GM21515 (cell line): ENCODE data around the gene C1QTNF4.
"Not testable (repeated sequence)": the region's sequence is repeated elsewhere in the genome, so short reads cannot be mapped to it uniquely, and the experiment has no call there.

ENCODE experiments used
- ATAC-seq: cut with Tn5 transposase; IDR thresholded peaks from one replicate; pipeline ENCODE4 v1.9.1; 2021; ENCODE audit not compliant: unreplicated experiment

The C1QTNF4 gene

DNA sequence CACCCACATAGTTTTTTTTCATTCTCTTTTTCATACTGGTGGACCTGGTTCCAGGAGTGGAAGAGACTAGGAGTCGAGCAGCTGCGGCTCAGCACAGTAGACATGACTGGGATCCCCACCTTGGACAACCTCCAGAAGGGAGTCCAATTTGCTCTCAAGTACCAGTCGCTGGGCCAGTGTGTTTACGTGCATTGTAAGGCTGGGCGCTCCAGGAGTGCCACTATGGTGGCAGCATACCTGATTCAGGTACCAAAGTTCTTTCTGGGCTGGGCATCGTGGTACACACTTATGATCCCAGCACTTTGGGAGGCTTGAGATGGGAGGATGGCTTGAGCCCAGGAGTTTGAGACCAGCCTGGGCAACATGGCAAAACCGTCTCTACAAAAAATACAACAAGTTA, 24.6 kb downstream of the C1QTNF4 start:
- no peak for ATAC-seq

DNA sequence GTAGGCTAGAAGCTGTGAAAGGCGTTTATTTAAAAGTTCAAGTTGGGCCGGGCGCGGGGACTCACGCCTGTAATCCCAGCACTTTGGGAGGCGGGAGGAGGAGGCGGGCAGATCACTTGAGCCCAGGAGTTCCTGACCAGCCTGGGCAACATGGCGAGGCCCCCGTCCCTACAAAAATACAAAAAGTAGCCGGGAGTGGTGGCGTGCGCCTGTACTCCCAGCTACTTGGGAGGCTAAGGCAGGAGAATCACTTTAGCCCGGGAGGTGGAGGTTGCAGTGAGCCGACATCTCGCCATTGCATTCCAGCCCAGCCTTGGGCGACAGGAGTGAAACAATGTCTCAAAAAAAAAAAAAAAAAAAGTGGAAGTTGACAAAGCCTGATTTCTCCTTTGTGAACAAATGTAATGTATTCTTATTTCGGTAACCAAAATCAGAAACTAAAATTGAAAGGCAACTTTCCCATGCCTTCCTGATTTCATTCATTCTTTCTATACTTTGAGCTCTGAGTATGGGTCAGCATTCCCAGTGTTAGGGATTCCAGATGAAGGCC, 28.0 kb downstream of the C1QTNF4 start:
- ATAC-seq = no peak

DNA sequence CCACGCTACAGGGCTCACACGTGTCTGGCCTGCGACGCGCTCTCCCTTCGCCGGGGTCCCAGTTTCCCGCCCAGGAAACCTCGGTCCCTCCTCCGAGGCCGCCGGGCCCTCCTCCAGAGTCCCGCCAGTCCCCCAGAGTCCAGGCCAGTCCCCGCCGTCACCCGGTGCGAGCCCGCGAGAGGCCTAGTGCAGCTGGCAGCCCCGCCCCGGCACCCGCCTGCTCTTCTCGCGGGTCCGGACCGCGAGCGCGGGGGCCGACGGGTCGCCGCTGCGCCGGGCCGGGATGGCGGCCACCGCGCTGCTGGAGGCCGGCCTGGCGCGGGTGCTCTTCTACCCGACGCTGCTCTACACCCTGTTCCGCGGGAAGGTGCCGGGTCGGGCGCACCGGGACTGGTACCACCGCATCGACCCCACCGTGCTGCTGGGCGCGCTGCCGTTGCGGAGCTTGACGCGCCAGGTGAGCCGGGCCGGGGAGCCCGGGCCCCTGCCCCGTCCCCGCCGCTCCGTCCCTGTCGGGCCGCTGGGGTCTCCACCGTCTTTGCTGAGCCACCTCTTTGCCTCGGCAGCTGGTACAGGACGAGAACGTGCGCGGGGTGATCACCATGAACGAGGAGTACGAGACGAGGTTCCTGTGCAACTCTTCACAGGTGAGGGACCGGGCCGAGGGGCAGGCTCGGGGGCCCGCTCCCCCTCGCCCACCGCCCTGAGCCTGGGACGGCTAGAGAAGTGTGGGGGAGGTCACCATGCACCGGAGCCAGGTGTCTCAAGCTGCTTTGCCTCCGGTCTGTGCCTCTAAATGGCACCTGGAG, 28.7 kb downstream of the C1QTNF4 start, which contains the start of gene PTPMT1:
Gene PTPMT1, plus strand, starts transcription at position 260 of the 809 bp plus-strand sequence. Its CDS starts 24 bp downstream, at position 284.
- peak; percentile 82 for ATAC-seq

DNA sequence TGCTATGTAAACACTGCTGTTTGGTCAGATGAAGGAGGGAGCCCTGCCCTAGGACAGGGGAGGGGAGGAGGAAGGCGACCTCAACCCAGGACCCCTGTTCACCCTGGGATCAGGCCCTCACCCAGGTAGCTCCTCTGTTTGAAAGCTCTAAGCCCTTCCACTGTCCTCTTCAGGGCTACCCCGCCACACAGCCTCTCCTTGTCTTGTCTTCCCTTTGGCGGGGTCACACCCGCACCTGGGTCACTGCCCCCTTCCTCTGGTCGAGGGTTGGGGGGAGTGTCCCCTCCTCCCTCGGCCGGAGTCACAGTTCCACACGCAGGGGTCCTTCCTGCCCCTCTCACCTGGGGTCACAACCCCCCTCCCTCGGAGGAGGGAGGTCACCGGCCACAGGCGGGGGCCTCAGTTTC, 29.3 kb downstream of the C1QTNF4 start:
- ATAC-seq = no peak

DNA sequence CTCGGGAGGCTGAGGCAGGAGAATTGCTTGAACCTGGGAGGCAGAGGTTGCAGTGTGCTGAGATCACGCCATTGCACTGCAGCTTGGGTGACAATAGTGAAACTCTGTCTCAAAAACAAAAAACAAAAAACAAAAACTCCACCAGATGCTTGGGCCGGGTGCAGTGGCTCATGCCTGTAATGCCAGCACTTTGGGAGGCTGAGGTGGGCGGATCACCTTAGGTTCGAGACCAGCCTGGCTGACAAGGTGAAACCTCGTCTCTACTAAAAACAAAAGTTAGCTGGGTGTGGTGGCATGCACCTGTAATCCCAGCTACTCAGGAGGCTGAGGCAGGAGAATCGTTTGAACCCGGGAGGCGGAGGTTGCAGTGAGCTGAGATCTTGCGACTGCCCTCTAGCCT, 29.8 kb downstream of the C1QTNF4 start:
- not testable (repeated sequence) for ATAC-seq

DNA sequence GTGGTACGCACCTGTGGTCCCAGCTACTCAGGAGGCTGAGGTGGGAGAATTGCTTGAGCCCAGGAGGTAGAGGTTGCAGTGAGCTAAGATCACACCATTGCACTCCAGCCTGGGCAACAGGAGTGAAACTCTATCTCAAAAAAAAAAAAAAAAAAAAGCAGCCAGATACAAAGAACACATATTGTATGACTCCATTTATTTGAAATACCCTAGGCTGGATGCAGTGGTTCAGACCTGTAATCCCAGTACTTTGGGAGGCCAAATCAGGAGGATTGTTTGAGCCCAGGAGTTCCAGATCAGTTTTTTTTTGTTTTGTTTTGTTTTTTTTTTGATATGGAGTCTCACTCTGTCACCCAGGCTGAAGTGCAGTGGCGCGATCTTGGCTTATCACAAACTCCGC, 31.8 kb downstream of the C1QTNF4 start:
- not testable (repeated sequence) for ATAC-seq

DNA sequence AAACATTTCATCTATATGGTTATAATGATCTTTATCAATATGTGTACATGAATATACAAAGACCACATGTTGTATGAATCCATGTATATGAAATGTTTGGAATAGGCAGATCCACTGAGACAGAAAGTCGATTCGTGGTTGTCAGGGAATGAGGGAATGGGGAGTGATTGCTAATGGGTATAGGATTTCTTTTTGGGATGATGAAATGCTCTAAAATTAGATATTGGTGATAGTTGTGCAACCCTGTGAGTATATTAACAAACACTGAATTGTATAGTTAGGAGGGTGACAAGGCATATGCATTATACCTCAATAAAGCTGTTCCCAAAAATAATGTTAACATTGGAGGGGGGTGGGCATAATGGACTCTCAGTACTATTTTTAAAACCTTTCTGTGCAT, 33.8 kb downstream of the C1QTNF4 start:
- ATAC-seq = no peak

DNA sequence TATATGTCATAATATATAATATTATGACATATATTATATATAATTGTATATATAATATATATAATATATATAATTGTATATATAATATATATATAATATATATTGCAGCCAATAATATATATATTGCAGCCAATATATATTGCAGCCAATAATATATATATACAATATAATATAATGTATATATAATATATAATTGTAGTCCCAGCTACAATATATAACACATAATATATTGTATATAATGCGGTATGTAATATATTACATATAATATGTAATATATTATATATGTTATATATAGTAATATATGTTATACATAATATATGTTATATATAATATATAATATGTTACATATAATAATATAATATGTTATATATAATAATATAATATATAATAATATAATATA, 35.5 kb downstream of the C1QTNF4 start:
- ATAC-seq = no peak

DNA sequence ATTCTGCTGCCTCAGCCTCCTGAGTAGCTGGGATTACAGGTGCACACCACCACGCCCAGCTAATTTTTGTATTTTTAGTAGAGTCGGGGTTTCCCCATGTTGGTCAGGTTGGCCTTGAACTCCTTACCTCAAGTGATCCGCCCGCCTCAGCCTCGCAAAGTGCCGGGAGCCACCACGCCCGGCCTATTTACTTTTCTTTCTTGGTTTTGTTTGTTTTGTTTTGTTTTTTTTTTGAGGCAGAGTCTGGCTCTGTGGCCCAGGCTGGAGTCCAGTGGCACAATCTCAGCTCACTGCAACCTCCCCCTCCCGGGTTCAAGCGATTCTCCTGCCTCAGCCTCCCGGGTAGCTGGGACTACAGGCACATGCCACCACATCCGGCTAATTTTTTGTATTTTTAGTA, 37.2 kb downstream of the C1QTNF4 start:
- not testable (repeated sequence) for ATAC-seq

DNA sequence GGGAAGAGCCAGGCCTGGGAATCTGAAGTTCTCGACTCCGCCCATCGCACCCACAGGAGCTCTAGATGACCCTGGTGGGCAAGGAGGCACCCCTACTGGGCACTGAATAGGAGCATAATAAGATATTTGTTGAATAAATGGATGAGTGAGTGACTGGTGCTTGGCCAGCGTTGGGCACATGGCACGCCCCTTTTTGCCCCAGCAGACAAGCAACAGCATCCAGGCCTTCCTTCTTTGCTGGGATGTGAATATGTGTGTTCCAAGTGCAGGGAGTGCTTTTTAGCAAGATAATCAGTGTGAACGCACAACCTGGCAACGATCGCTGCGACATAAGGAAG, 40.8 kb downstream of the C1QTNF4 start:
- ATAC-seq = peak; percentile 28

DNA sequence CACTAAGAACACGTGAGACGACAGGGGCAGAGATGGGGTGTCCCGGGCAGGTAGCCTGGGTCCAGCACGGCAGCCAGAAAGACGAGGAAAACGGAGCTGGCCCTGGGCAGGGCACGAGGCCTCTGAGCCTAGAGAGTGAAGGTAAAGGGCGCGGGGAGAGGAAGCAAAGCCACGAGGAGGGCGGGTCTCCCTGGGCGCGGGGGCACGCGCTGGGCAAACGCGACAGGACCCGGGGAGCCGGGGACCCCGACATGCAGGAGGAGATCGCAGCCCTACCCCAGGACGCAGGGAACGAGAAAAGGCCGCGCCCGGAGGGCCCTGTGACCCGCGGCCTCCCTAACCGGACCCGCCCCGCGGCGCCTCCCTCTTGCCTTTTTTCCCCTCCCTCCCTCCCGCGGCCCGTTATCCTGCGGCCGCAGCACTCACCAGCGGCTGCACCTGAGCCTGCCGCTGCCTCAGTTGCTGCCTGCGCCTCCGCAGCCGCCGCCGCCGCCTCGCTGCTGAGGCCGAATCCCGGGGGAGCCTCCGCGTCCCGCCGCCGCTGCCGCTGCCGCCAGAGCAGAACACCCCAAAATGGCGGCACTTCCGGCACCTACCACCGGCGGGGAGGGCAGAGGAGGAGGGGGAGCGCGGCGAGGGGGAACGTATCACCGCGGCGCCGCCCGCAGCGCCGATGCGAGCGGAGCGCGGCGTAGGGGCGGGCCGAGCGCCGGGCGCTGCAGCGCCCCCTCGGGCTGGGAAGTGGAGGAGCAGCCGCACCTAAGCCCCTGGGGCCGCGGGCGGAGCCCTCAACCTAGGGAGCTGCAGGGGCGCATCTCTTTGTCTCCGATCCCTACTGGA, 41.4 kb downstream of the C1QTNF4 start, which contains the start of gene CELF1:
Gene CELF1, minus strand, starts transcription at position 567 of the 840 bp plus-strand sequence. CDS start 53,609 bp downstream, outside the sequence.
- peak; percentile 94 for ATAC-seq

DNA sequence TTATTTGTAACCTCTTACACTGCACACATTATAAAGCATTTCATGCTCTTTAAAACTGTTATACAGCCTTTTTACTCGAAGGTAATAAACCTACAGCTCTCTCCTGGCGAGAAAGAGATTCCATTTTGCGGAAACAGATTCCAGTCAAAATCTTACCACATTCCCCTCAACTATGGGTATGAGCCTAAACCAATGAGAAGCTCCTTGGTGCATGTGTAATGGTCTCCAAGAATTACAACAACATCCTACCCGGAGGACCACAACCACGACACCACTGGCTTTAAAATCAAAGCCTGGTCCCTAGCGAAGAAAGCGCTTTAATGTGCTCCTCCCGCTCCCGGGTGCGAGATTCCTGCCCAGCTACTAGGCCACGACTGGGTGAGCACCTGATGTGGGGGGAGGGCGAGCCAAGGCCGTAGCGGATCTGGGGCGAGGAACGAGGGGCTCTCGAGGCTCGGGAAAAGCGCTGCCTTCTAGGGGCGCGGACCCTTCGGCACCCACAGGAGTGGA, 42.1 kb downstream of the C1QTNF4 start:
- peak; percentile 3 for ATAC-seq

DNA sequence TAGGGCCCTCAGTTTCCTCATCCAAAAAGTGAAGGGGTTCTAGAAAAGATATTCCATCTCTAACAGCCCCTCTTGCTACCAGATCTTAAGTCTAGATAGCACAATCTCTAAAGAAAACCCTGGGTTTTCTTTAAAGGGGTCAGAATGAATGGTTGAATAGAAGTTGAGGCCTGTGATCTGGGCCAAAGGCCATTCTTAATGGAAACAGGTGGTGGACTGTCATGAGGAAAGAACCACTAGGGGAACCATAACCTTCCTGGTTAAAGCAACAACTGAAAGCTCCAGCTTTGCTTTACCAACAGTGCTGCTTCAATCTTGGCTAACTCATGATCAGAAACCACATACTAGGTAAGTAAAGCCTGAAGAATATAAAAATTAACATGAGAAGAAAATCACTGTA, 43.1 kb downstream of the C1QTNF4 start:
- no peak for ATAC-seq

DNA sequence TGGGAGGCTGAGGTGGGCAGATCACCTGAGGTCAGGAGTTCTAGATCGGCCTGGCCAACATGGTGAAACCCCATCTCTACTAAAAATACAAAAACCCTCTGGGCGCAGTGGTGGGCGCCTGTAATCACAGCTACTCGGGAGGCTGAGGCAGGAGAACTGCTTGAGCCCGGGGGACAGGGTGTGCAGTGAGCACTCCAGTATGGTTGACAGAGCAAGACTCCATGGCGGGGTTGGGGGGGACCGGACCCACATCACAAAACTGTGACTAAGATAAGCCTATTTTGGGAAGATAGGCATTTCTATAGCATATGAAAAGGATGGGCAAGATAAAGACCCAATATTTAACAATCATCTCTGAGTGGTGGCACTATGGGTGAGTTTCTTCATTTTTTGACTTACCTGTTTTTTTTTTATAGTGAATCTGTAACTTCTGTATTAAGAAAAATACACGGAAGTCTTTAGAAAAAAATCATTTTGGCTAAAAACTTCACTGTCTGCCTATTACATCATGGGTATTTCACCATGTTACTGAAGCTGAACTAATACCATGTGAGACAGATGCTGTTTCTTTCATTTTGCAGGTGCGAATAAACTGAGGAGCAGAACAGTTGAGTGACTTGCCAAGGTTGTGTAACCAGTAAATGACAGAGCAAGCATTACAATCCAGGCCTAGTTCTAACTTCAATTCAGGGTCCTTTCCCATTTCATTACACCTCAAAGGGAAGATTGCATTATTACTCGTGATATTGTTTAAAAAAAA, 43.7 kb downstream of the C1QTNF4 start:
- ATAC-seq = no peak

DNA sequence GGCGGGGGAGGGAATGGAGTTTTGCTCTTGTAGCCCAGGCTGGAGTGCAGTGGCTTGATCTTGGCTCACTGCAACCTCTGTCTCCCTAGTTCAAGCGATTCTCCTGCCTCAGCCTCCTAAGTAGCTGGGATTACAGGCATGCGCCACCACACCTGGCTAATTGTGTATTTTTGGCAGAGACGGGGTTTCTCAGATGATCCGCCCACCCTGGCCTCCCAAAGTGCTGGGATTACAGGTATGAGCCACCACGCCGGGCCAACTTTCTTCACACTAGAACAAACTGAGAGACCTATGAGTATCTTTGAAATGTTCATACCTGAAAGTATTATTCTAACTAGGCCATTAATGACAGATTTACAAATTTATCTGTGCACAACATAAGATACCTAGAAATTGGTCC, 47.9 kb downstream of the C1QTNF4 start:
- not testable (repeated sequence) for ATAC-seq

DNA sequence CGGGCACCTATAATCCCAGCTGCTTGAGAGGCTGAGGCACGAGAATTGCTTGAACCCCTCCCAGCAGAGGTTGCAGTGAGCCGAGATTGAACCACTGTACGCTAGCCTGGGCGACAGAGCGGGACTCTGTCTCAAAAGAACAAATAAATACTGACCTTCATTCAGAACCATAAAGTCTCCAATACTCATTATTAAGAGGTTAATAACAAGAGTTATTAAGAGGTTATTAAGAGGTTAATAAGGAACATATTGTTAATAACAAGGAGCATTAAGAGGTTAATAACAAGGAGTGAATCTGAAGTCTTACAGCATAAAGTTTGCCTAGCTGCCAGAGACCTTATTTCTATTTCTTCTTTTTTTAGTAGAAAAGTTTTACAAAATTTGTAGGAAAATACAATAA, 48.9 kb downstream of the C1QTNF4 start:
- no peak for ATAC-seq

DNA sequence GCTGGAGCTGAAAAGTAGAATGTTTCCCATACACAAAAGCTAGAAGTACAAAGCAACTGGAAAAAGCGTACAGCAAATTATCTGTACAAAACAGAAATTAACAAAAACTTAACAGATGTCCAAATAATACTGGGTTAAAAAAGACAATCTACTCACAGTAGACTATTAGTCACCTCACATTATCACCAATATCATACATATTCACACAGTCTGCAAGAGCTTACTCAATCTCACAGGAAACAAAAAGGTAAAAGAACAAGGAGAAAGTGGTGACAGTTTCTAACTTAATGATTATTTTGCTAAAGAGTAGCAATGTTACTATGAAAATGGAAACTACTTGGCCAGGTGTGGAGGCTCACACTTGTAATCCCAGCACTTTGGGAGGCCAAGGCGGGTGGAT, 53.1 kb downstream of the C1QTNF4 start:
- ATAC-seq = no peak

DNA sequence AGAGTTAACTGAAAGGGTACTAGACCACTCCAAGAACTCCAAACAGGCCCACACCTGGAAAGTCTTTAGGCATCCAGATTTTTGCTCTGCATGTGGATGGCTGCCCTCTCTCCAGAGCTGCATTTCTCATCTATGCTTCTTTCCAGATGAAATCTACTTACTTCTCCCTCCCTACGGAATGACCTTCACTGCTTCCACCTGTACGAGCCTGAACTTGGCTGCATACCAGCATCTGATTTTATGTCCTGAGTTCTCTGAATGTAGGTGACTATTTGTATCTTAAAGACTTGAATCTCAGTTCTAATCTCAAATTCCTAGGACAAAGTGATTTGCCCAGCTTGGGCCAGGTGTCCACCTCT, 54.6 kb downstream of the C1QTNF4 start:
- no peak for ATAC-seq
